Neural cell (in vitro differentiated cells): ENCODE results near the gene TRAM2. TPM values are rescaled to one million over a fixed set of nuclear protein-coding genes. Genes with fewer than 3 reads are reported as not detected.

Experiments used
- H2AFZ ChIP-seq: fragments of 200-600, 300-800 bp; sonication (generic), shearing (Covaris generic); 2 replicates; pipeline ENCODE4 v1.6.0; 2014; ENCODE audit warnings: low read depth, mild to moderate bottlenecking, antibody characterized with exemption, low read length, moderate library complexity
- H3F3A ChIP-seq: fragments of 200-600 bp; shearing (Covaris generic); 2 replicates; pipeline ENCODE4 v1.6.1; 2016; ENCODE audit warnings: mild to moderate bottlenecking, moderate library complexity, mixed read lengths, antibody characterized with exemption, low read length; ENCODE audit not compliant: insufficient read depth, poor library complexity, severe bottlenecking
- H3K27ac ChIP-seq: fragments of 200-600, 300-800 bp; sonication (generic), shearing (Covaris generic); 2 replicates; pipeline ENCODE4 v1.5.1; 2014; ENCODE audit warnings: mild to moderate bottlenecking, low read length, moderate library complexity
- H3K27me3 ChIP-seq: fragments of 300-800, 200-600 bp; sonication (generic), shearing (Covaris generic); 2 replicates; pipeline ENCODE4 v1.6.0; 2014; ENCODE audit warnings: mild to moderate bottlenecking, low read depth, low read length, moderate library complexity; ENCODE audit not compliant: insufficient read depth
- H3K36me3 ChIP-seq: fragments of 300-800, 200-600 bp; sonication (generic), shearing (Covaris generic); 2 replicates; pipeline ENCODE4 v1.5.1; 2014; ENCODE audit warnings: mild to moderate bottlenecking, antibody characterized with exemption, low read length, moderate library complexity; ENCODE audit not compliant: insufficient read depth
- H3K4me2 ChIP-seq: fragments of 300-800, 200-600 bp; sonication (generic), shearing (Covaris generic); 2 replicates; pipeline ENCODE4 v1.6.0; 2014; ENCODE audit warnings: mild to moderate bottlenecking, low read length
- H3K4me3 ChIP-seq: fragments of 300-800, 200-600 bp; sonication (generic), shearing (Covaris generic); 2 replicates; pipeline ENCODE4 v1.5.1; 2014; ENCODE audit warnings: mild to moderate bottlenecking, low read length, moderate library complexity
- H3K79me2 ChIP-seq: fragments of 200-600 bp; shearing (Covaris generic); replicated peaks from 2 replicates; pipeline ENCODE4 v1.6.0; 2014; ENCODE audit warnings: mild to moderate bottlenecking, low read length, moderate library complexity; ENCODE audit not compliant: insufficient read depth
- H3K9ac ChIP-seq: fragments of 300-800, 200-600 bp; sonication (generic), shearing (Covaris generic); 2 replicates; pipeline ENCODE4 v1.6.1; 2016; ENCODE audit warnings: mild to moderate bottlenecking, low read length, mixed read lengths
- H3K9me2 ChIP-seq: fragments of 200-600 bp; shearing (Covaris generic); 2 replicates; pipeline ENCODE4 v1.6.1; 2016; ENCODE audit warnings: mild to moderate bottlenecking, low read length, mixed read lengths; ENCODE audit not compliant: insufficient read depth
- H3K9me3 ChIP-seq: fragments of 200-600, 300-800 bp; sonication (generic), shearing (Covaris generic); 2 replicates; pipeline ENCODE4 v1.6.1; 2016; ENCODE audit warnings: mild to moderate bottlenecking, mixed run types, low read length, moderate library complexity, mixed read lengths
- H4K20me1 ChIP-seq: fragments of 200-600 bp; shearing (Covaris generic); 2 replicates; pipeline ENCODE4 v1.6.1; 2016; ENCODE audit warnings: mild to moderate bottlenecking, mixed run types; ENCODE audit not compliant: insufficient read depth
- CTCF ChIP-seq: fragments of 450-650 bp; IDR thresholded peaks from 2 replicates; pipeline ENCODE4 v1.5.1; 2014; ENCODE audit warnings: antibody characterized with exemption, mild to moderate bottlenecking, moderate library complexity; ENCODE audit not compliant: poor library complexity, severe bottlenecking
- EP300 ChIP-seq: fragments of 450-650 bp; conservative IDR thresholded peaks from 2 replicates; pipeline ENCODE4 v1.6.1; 2014; ENCODE audit warnings: antibody characterized with exemption, mild to moderate bottlenecking, moderate library complexity; ENCODE audit not compliant: poor library complexity, severe bottlenecking
- EZH2 ChIP-seq: fragments of 200-600, 300-800 bp; shearing (Covaris generic), sonication (generic); IDR thresholded peaks from 2 replicates; pipeline ENCODE4 v1.6.1; 2014; ENCODE audit warnings: antibody characterized with exemption, low read length, borderline replicate concordance, mild to moderate bottlenecking; ENCODE audit not compliant: insufficient read depth, poor library complexity, severe bottlenecking
- MXI1 ChIP-seq: fragments of 450-650 bp; conservative IDR thresholded peaks from 2 replicates; pipeline ENCODE4 v1.6.1; 2014; ENCODE audit warnings: antibody characterized with exemption, mild to moderate bottlenecking; ENCODE audit not compliant: poor library complexity, severe bottlenecking
- POLR2AphosphoS5 ChIP-seq: IDR thresholded peaks from 2 replicates; pipeline ENCODE4 v1.6.1; 2012
- RAD21 ChIP-seq: fragments of 450-650 bp; conservative IDR thresholded peaks from 2 replicates; pipeline ENCODE4 v1.6.1; 2014; ENCODE audit warnings: antibody characterized with exemption, mild to moderate bottlenecking, moderate library complexity
- SMC3 ChIP-seq: fragments of 450-650 bp; conservative IDR thresholded peaks from 2 replicates; pipeline ENCODE4 v1.6.1; 2014; ENCODE audit warnings: antibody characterized with exemption, mild to moderate bottlenecking, moderate library complexity; ENCODE audit not compliant: poor library complexity
- TAF1 ChIP-seq: IDR thresholded peaks from 2 replicates; pipeline ENCODE4 v1.6.1; 2012; ENCODE audit warnings: low read depth
- polyA plus RNA-seq: library from polyadenylated mRNA; depleted of rRNA; stranded (reverse); fragments of >200 nt; gene quantifications from 2 replicates; pipeline ENCODE4 v1.2.3, GENCODE V29; 2014
- TF ChIP-seq, protein P1 (sequence below): IDR thresholded peaks from 2 replicates; pipeline ENCODE4 v1.6.1; 2012; ENCODE audit warnings: borderline replicate concordance

Gene TRAM2
- polyA plus RNA-seq, 1 donor from 2014 or later: 0.41 TPM

- no peaks in the 10 kb centered on the region for H3F3A ChIP-seq
- no peak overlapping the region for H3K9ac ChIP-seq
- no peaks in the 10 kb centered on the region for H3K9me2 ChIP-seq
- no peak overlapping the region for H2AFZ ChIP-seq
- H3K4me2 ChIP-seq: no peak overlapping the region
- H3K27me3 ChIP-seq: no peaks in the 10 kb centered on the region
- H4K20me1 ChIP-seq: no peaks in the 10 kb centered on the region
- H3K9me3 ChIP-seq: no peaks in the 10 kb centered on the region
- no peaks in the 10 kb centered on the region for H3K79me2 ChIP-seq
- H3K36me3 ChIP-seq: no peaks in the 10 kb centered on the region
- no peak overlapping the region for H3K4me3 ChIP-seq
- no peak overlapping the region for H3K27ac ChIP-seq
- TF ChIP-seq CTCF: no peak
- TF ChIP-seq POLR2AphosphoS5: no peak
- no peak for TF ChIP-seq EZH2
- TF ChIP-seq EP300: no peak
- TF ChIP-seq RAD21: no peak
- TF ChIP-seq MXI1: no peak
- TF ChIP-seq SMC3: no peak
- no peak for TF ChIP-seq TAF1
- TF ChIP-seq, protein P1, sequence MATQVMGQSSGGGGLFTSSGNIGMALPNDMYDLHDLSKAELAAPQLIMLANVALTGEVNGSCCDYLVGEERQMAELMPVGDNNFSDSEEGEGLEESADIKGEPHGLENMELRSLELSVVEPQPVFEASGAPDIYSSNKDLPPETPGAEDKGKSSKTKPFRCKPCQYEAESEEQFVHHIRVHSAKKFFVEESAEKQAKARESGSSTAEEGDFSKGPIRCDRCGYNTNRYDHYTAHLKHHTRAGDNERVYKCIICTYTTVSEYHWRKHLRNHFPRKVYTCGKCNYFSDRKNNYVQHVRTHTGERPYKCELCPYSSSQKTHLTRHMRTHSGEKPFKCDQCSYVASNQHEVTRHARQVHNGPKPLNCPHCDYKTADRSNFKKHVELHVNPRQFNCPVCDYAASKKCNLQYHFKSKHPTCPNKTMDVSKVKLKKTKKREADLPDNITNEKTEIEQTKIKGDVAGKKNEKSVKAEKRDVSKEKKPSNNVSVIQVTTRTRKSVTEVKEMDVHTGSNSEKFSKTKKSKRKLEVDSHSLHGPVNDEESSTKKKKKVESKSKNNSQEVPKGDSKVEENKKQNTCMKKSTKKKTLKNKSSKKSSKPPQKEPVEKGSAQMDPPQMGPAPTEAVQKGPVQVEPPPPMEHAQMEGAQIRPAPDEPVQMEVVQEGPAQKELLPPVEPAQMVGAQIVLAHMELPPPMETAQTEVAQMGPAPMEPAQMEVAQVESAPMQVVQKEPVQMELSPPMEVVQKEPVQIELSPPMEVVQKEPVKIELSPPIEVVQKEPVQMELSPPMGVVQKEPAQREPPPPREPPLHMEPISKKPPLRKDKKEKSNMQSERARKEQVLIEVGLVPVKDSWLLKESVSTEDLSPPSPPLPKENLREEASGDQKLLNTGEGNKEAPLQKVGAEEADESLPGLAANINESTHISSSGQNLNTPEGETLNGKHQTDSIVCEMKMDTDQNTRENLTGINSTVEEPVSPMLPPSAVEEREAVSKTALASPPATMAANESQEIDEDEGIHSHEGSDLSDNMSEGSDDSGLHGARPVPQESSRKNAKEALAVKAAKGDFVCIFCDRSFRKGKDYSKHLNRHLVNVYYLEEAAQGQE: no peak
These were observed 19.2 kb downstream of the TRAM2 start for GRCh38 chr6:52557389-52558265.

DNA sequence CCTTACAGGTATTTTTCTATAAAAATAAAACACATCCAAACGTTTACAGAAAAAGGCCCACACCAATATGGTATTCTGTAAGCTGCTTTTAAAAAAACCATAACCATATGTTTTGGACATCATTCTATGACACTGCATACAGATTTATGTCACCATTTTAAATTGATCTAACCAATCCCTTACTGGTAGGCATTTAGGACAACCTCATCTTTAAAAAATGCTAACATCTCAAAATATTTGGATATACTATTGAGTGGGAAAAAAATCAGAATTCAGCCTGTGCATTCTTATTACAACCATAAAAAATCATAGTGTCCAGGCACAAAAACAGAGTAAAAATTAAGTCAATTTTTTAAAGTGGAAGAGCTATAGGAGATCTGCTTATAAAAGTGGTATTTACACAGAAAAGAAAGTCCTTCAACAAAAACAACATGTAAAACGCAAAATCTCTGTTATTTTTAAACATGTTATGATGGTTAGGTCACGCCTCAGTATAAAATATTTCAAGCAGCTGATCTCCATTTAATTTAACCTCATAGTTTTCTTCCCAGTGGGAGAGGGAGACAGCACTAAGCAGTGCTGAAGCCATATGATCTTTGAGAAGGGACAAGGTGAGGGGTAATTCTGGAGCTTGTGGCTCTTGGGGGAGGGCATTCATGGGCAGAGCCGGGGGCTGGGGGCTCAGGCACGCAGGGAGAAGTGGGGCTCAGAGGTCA, 21.2 kb downstream of the TRAM2 start:
- no peaks in the 10 kb centered on the region for H3K79me2 ChIP-seq

More for the DNA sequence above, 21.2 kb downstream of the TRAM2 start:
- H3K4me2 ChIP-seq: no peak overlapping the region
- no peaks in the 10 kb centered on the region for H3K9me3 ChIP-seq
- TF ChIP-seq EP300 (no peak), POLR2AphosphoS5 (no peak), EZH2 (no peak), SMC3 (no peak), MXI1 (no peak)
- no peaks in the 10 kb centered on the region for H3F3A ChIP-seq
- H3K9me2 ChIP-seq: no peaks in the 10 kb centered on the region
- H3K9ac ChIP-seq: no peak overlapping the region
- no peak overlapping the region for H3K4me3 ChIP-seq
- H3K27me3 ChIP-seq: no peaks in the 10 kb centered on the region
- H2AFZ ChIP-seq: no peak overlapping the region
- no peak overlapping the region for H3K27ac ChIP-seq
- no peaks in the 10 kb centered on the region for H4K20me1 ChIP-seq
- H3K36me3 ChIP-seq: no peaks in the 10 kb centered on the region
